NCI-H69 (cell line): Measurements from ENCODE around the gene KIF18B.

Source experiments
- DNase-seq: peaks from one replicate; lab custom pipeline; 2025; lab: John Stamatoyannopoulos, UW

KIF18B gene

GRCh38 chr17:44940317-44940716 lies 7.3 kb downstream of the KIF18B start:
- no peak for DNase-seq

- DNase-seq, result no peak
Measured at GRCh38 chr17:44935116-44935515, 12.5 kb downstream of the KIF18B start.

GRCh38 chr17:44934745-44935105 lies 12.8 kb downstream of the KIF18B start:
- no peak for DNase-seq

- DNase-seq, result no peak
Measured at GRCh38 chr17:44933824-44934744, 13.5 kb downstream of the KIF18B start.

- DNase-seq, result no peak
Measured at GRCh38 chr17:44932787-44933097, 14.8 kb downstream of the KIF18B start.

- DNase-seq, result no peak
Measured at GRCh38 chr17:44932096-44932786, 15.3 kb downstream of the KIF18B start.

GRCh38 chr17:44931376-44931775 lies 16.2 kb downstream of the KIF18B start:
- DNase-seq, result no peak

- DNase-seq, result no peak
Measured at GRCh38 chr17:44930667-44931066, 16.9 kb downstream of the KIF18B start.

GRCh38 chr17:44928950-44929720 lies 18.4 kb downstream of the KIF18B start:
- no peak for DNase-seq

- no peak for DNase-seq
Measured at GRCh38 chr17:44928136-44928535, 19.4 kb downstream of the KIF18B start.

GRCh38 chr17:44927696-44928095 lies 19.9 kb downstream of the KIF18B start:
- no peak for DNase-seq

- no peak for DNase-seq
Measured at GRCh38 chr17:44926821-44927525, 20.6 kb downstream of the KIF18B start.

- no peak for DNase-seq
Measured at GRCh38 chr17:44925731-44926697, 21.6 kb downstream of the KIF18B start.

- peak; percentile 77 for DNase-seq
Measured at GRCh38 chr17:44924107-44924544, 23.4 kb downstream of the KIF18B start.

- DNase-seq, result peak; percentile 49
Measured at GRCh38 chr17:44922746-44923470, 24.7 kb downstream of the KIF18B start.

- DNase-seq, result no peak
Measured at GRCh38 chr17:44922136-44922535, 25.4 kb downstream of the KIF18B start.

- DNase-seq, result peak; percentile 95
Measured at GRCh38 chr17:44921122-44921882, 26.3 kb downstream of the KIF18B start.

- DNase-seq, result peak; percentile 75
Measured at GRCh38 chr17:44920565-44920940, 27.0 kb downstream of the KIF18B start.

GRCh38 chr17:44919885-44920564 lies 27.5 kb downstream of the KIF18B start:
- peak; percentile 90 for DNase-seq
